Parathyroid adenoma (tissue), 2 donors: ENCODE data around the gene ANO9.

Experiments
- H2AFZ ChIP-seq: fragments of 300-600 bp; sonication (generic); one replicate; pipeline ENCODE4 v1.7.0; 2017; ENCODE audit warnings: antibody characterized with exemption, mild to moderate bottlenecking
- H3K27ac ChIP-seq: fragments of 300-600 bp; sonication (generic); one replicate; pipeline ENCODE4 v1.7.0; 2017
- H3K27me3 ChIP-seq: fragments of 300-600 bp; sonication (generic); one replicate; pipeline ENCODE4 v1.7.0; 2017; ENCODE audit warnings: low read length; ENCODE audit not compliant: control insufficient read depth, insufficient read depth
- H3K36me3 ChIP-seq: fragments of 300-600 bp; sonication (generic); one replicate; pipeline ENCODE4 v1.7.0; 2017; ENCODE audit warnings: low read length; ENCODE audit not compliant: control insufficient read depth, insufficient read depth
- H3K4me1 ChIP-seq: fragments of 300-600 bp; sonication (generic); one replicate; pipeline ENCODE4 v1.7.0; 2017; ENCODE audit warnings: control low read depth
- H3K4me2 ChIP-seq: fragments of 300-600 bp; sonication (generic); one replicate; pipeline ENCODE4 v1.7.0; 2017; ENCODE audit warnings: low read length
- H3K4me3 ChIP-seq: fragments of 300-600 bp; sonication (generic); one replicate; pipeline ENCODE4 v1.7.0; 2017; ENCODE audit warnings: low read depth, low read length
- H3K79me2 ChIP-seq: fragments of 300-600 bp; sonication (generic); one replicate; pipeline ENCODE4 v1.7.0; 2017; ENCODE audit warnings: control low read depth
- H3K9ac ChIP-seq: fragments of 300-600 bp; sonication (generic); one replicate; pipeline ENCODE4 v1.7.0; 2017; ENCODE audit warnings: mild to moderate bottlenecking
- H3K9me3 ChIP-seq: fragments of 300-600 bp; sonication (generic); one replicate; pipeline ENCODE4 v1.7.0; 2017; ENCODE audit warnings: low read length; ENCODE audit not compliant: control insufficient read depth
- TF ChIP-seq, protein P1 (sequence below): fragments of 300-600 bp; sonication (generic); IDR thresholded peaks from one replicate; pipeline ENCODE4 v1.7.0; 2017; ENCODE audit warnings: antibody characterized with exemption, mild to moderate bottlenecking
- donor health status: primary hyperparathyroidism.

The ANO9 gene

DNA sequence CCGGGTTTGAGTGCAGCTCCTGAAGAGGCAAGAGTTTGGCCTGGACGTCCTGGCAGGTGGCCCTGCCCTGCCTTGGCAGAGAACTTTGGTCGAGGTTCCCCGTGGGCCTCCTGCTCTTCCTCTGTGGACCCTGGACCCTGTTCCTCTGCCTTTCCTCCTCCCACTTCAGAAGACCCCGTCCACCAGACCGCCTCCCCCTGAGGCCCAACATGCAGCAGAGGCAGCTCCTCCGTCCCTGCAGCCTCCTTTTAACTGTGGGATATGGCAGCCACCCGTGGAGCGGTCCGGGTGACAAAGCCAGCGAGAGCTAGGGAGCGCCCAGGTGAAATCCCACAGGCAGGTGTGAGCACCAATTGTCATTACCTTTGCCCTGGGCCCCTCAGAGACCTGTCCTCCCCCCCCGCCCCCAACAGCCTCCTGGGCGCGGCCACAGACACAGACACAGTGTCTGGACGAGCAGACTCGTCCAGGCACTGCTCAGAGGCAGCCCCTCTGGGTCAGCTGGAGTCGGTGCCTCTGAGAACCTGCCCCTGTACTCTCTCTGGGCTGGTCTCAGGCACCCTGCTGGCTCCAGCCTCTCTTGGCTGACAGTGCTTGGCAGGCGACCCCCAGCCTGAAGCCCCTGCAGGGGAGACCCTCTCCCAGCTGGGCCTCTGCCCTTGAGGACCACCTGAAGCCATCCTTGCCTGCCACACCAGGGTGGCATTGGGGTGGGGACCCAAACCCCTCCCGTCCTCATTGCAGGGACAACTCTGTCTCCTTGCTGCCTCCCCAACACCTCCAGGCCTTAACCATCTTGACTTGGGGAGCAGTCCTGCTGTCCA, 4.2 kb upstream of the ANO9 start:
- Histone ChIP-seq H2AFZ (no peak overlapping the region), H3K79me2 (no peaks in the 10 kb centered on the region), H3K27ac (no peak overlapping the region), H3K9ac (no peak overlapping the region), H3K9me3 (no peaks in the 10 kb centered on the region), H3K36me3 (no peaks in the 10 kb centered on the region), H3K4me3 (no peak overlapping the region), H3K27me3 (no peaks in the 10 kb centered on the region), H3K4me1 (peaks cover 3% of the 10 kb centered on the region), H3K4me2 (no peak overlapping the region)
- TF ChIP-seq, protein P1, sequence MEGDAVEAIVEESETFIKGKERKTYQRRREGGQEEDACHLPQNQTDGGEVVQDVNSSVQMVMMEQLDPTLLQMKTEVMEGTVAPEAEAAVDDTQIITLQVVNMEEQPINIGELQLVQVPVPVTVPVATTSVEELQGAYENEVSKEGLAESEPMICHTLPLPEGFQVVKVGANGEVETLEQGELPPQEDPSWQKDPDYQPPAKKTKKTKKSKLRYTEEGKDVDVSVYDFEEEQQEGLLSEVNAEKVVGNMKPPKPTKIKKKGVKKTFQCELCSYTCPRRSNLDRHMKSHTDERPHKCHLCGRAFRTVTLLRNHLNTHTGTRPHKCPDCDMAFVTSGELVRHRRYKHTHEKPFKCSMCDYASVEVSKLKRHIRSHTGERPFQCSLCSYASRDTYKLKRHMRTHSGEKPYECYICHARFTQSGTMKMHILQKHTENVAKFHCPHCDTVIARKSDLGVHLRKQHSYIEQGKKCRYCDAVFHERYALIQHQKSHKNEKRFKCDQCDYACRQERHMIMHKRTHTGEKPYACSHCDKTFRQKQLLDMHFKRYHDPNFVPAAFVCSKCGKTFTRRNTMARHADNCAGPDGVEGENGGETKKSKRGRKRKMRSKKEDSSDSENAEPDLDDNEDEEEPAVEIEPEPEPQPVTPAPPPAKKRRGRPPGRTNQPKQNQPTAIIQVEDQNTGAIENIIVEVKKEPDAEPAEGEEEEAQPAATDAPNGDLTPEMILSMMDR, result no peak

DNA sequence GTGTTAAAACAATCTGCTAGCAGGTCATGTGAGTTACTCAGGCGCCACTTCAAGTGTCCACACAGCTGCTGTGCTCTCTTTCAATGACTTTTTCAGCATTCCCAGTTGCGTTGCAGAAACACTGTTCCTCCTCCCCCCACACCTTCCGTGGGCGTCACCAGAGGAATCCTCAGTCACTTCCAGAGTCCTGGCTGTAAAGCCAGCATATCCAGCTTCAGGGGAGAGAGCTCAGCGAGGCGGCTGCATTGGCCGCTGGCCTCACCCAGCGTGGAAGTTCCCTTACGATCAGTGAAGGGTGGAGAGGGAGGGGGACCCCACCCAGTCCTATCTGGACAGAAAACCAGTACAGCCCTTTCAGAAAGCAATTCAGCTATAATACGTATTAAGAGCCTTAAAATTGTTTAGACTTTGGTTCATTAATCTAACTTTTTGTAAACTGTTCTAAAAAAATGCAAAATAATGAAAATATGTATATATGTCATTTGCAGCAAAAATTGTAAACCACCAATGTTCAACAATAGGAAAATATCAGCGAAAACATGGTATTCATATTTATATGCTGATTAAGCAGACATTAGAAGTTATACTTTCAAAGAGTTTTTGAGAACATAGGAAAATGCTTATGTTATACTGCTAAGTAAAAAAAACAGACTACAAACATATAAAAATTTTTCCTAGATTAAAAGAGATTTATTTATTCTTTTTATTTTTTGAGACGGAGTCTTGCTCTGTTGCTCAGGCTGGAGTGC, 2.8 kb upstream of the ANO9 start:
- TF ChIP-seq, protein P1, result no peak
- H3K27me3 ChIP-seq, result no peaks in the 10 kb centered on the region
- H3K9ac ChIP-seq, result no peak overlapping the region
- no peaks in the 10 kb centered on the region for H3K79me2 ChIP-seq
- H3K4me2 ChIP-seq, result no peak overlapping the region
- H2AFZ ChIP-seq, result no peak overlapping the region
- H3K4me3 ChIP-seq, result no peak overlapping the region
- H3K36me3 ChIP-seq, result no peaks in the 10 kb centered on the region
- H3K4me1 ChIP-seq, result peaks cover 3% of the 10 kb centered on the region
- no peaks in the 10 kb centered on the region for H3K9me3 ChIP-seq
- no peak overlapping the region for H3K27ac ChIP-seq

DNA sequence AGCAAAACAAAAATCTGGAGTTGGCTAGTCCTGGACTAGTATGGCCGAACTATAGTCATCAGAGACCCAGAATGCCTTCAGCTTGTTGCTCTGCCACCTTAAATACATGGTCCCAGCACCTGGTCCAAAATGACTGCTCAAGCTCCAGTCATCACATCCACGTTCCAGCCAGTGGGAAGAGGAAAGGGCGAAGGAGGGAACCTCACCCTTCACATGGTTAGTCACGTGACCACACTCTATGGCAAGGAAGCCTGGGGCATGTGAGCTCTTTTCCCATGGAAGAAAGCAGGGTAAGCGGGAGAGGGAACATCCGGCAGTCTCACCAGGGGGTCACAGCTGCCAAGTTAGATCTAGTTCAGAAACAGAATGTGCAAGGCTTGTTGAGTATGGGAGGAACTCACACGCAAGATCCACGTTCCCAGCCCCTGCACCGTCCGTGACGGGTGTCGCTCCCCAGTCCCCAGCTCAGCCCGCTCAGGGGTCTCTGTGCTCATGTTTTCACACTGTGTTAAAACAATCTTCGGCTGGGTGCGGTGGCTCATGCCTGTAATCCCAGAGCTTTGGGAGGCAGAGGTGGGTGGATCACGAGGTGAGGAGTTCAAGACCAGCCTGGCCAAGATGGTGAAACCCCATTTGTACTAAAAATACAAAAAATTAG, 1.9 kb upstream of the ANO9 start:
- Histone ChIP-seq H3K36me3 (no peaks in the 10 kb centered on the region), H3K9me3 (no peaks in the 10 kb centered on the region), H3K4me3 (no peak overlapping the region), H3K79me2 (no peaks in the 10 kb centered on the region), H3K9ac (no peak overlapping the region), H2AFZ (no peak overlapping the region), H3K4me2 (no peak overlapping the region), H3K27me3 (no peaks in the 10 kb centered on the region), H3K4me1 (no peaks in the 10 kb centered on the region), H3K27ac (no peak overlapping the region)
- TF ChIP-seq, protein P1, result no peak

DNA sequence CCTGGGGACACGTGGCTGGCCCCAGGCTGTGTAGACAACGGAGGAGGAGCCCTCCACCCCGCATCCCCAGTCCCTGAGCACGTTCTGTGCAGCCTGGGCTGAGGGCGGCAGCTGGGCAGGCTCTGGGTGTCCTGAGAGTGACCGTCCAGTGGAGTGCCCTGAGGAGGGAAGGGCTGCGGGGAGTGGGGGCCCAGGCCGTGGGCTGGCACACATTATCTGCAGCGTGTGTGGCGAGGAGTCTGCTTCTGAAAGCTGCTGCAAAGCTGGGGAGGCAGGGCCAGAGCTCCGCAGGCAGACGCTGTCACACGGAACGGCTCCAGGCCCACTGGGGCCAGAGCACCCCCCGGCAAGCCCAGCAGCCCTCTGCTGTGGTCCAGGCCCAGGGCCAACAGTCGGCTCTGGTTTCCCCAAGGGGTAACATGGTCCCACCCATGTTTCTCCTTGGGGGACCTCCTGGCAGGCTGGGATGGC, 835 bp upstream of the ANO9 start:
- Histone ChIP-seq H3K9ac (no peak overlapping the region), H3K4me3 (no peak overlapping the region), H3K36me3 (no peaks in the 10 kb centered on the region), H3K27me3 (no peaks in the 10 kb centered on the region), H3K4me1 (no peaks in the 10 kb centered on the region), H3K27ac (no peak overlapping the region), H3K9me3 (no peaks in the 10 kb centered on the region), H2AFZ (no peak overlapping the region), H3K4me2 (no peak overlapping the region), H3K79me2 (no peaks in the 10 kb centered on the region)
- TF ChIP-seq, protein P1, result no peak
